GM18873 (cell line): ENCODE measurements around the gene ZBTB8B.
"Not testable (repeated sequence)": the region's sequence is repeated elsewhere in the genome, so short reads cannot be mapped to it uniquely, and the experiment has no call there.

ENCODE experiments used
- ATAC-seq: cut with Tn5 transposase; IDR thresholded peaks from one replicate; pipeline ENCODE4 v1.9.1; 2021; ENCODE audit warnings: mild to moderate bottlenecking, moderate library complexity, moderate number of reproducible peaks; ENCODE audit not compliant: unreplicated experiment, low FRiP score

The ZBTB8B gene

GRCh38 chr1:32464716-32465577 is at the start of gene ZBTB8B:
Gene ZBTB8B (plus strand): TSS chr1:32465072. CDS start chr1:32470625, 5,553 bp downstream.
- no peak for ATAC-seq

- no peak for ATAC-seq
Measured at GRCh38 chr1:32421775-32422174, 43.1 kb upstream of the ZBTB8B start.

DNA sequence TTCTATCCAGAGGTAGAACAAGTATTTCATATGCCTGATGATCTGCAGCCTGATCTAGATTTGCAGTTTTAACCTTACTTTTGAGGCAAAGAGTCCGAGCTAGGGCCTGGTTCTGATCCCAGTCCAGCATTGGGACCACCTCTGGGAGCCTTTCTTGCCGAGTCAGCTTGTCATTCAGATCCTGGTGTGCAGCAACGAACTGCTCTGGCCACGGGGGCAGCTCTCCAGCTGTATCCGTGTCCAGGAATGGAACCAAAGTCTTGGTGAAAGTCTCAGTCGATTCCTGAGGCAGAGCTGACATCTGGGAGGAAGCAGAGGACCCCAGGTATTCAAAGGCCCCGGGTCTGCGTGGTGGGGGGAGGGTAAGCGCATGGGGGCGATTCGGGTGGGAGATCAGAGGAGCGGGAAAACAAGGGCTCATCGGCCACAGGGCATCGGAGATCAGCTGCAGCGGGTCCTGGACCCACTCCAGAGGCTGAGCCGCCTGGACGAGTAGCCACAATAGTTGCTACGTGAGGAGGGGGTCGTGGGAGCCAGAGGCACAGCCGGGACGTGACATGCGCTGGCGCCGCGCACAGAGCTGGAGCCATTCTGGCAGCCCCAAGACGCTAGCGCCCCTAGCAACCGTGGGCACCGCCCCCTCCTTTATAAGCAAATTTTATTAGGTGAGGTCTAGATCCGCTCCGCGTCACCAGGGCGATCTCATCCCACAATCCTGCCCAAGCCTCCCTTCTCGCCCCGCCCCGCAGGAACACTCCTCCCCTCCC is 38.2 kb upstream of the ZBTB8B start:
- no peak for ATAC-seq

GRCh38 chr1:32427264-32427963 is 37.5 kb upstream of the ZBTB8B start:
- no peak for ATAC-seq

- ATAC-seq: no peak
Measured at GRCh38 chr1:32431736-32432400, 33.0 kb upstream of the ZBTB8B start.

DNA sequence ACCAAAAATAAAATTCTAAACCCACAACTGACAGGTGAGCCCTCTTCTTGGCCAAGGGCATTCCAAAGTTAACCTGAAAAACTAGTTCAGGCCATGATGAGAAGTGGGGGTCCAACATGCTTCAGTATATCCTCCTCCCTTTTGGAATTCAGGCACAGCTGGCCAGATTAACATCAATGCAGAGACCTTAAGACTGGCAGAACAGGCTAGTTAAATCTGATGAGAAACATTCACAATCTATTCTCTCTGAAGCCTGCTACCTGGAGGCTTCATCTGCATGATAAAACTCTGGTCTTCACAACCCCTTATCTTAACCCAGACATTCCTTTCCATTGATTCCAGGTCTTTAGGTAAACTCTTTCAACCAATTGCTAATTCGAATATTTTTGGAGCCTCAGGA is 26.7 kb upstream of the ZBTB8B start:
- no peak for ATAC-seq

DNA sequence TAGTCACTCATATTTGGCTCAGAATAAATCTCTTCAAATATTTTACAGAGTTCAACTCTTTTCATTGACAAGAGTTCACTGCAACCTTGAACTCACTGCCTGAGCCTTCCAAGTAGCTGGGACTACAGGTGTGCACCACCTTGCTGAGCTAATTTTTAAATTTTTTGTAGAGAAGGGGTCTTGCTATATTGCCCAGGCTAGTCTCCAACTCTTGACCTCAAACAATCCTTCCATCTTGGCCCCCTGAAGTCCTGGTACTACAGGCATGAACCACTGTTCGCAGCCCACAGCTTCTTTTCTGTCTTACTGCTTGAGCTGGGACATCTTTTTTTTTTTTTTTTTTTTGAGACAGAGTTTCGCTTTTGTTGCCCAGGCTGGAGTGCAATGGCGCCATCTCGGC is 26.1 kb upstream of the ZBTB8B start:
- ATAC-seq: not testable (repeated sequence)

DNA sequence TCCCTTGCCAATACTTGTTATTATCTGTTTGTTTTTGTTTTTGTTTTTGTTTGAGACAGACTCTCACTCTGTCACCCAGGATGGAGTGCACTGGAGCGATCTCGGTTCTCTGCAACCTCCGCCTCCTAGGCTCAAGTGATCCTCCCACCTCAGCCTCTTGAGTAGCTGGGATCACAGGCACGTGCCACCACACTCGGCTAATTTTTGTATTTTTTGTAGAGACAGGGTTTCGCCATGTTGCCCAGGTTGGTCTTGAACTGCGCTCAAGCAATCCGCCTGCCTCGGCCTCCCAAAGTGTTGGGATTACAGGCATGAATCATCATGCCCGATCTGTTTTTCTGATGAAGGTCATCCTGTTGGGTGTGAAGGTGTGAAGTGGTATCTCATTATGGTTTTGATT is 23.4 kb upstream of the ZBTB8B start:
- not testable (repeated sequence) for ATAC-seq

DNA sequence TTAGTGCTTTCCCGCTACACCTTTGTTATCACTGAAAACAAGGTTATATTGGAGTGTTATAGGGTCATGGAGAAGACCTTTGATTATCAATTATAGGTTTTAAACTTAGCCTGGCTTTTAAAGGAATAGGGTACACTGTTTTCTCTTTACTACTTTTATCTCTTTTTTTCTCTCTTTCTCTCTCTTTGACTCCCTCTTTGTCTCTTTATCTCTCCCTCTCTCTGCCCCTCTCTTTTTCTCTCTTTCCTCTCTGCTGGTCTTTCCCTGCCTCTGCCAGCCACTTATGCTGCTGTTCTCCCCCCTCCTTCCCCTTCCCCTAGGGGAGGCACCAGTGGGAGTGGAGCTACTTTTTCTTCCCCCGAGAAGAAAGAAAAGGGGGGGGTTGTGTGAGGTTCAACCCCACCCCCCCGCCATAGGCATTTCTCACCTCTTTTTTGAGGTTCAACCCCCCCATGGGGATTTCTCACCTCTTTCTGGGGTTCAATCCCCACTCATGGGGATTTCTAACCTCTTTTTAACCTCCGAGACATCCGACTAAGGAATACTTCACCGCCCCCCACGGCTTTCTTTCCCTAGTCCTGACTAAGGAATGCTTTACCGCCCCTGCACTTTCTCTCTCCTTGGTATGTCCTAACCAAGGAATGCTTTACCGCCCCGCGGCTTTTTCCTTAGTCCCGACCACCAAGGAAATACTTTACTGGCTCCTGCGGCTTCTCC is 17.2 kb upstream of the ZBTB8B start:
- no peak for ATAC-seq

DNA sequence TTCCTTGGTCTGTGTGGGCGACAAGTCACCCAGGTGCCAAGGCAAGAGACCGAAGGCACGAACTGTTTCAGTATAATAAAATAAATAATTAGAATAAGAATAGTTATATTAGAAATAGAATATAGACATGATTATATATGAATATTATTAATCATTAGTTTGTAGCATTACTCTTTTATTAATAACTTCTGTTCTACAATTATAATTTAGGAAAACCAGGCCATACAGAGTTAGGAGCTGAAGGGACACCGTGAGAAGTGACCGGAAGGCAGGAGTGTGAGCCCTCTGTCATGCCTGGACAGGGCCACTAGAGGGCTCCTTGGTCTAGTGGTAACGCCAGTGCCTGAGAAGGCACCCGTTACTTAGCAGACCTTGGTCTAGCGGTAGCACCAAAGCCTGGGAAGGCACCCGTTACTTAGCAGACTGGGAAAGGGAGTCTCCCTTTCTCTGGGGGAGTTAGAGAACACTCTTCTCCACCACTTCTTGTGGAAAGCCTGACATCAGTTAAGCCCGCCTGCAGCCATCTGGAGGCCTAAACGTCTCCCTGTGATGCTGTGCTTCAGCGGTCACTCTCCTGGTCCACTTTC is 16.6 kb upstream of the ZBTB8B start:
- ATAC-seq: not testable (repeated sequence)

- no peak for ATAC-seq
Measured at GRCh38 chr1:32448773-32449456, 16.0 kb upstream of the ZBTB8B start.

- ATAC-seq: not testable (repeated sequence)
Measured at GRCh38 chr1:32449457-32449831, 15.4 kb upstream of the ZBTB8B start.

- ATAC-seq: no peak
Measured at GRCh38 chr1:32454726-32455125, 10.1 kb upstream of the ZBTB8B start.

DNA sequence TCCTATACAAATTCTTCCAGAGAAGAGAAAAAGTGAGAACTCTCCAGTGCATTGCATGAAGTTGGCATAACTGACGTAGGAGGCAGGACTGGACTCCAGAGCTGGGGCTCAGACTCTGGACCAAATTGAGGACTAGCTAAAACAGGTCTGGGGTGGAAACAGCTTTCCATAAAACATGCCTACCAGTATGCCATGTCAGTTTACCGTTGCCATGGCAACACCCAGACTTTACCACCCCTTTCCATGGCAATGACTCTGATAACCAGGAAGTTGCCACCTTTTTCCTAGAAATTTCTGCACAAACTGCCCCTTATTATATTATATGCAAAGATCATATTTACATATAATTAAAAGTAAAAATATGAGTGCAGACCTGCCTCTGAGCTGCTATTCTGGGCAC is 8.9 kb upstream of the ZBTB8B start:
- ATAC-seq: no peak

- not testable (repeated sequence) for ATAC-seq
Measured at GRCh38 chr1:32458798-32459197, 6.1 kb upstream of the ZBTB8B start.

DNA sequence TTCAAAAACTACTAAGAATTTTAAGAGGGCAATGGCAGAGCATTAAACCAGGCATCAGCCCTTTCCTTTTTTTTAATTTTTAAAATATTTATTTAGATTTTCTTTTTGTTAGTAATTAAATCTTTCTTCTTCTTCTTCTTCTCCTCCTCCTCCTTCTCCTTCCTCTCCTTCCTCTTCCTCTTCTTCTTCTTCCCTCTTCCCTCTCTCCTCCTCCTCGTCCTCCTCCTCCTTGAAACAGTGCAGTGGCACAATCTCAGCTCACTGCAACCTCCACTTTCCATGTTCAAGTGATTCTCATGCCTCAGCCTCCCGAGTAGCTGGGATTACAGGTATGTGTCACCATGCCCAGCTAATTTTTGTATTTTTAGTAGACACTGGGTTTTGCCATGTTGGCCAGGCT is 1.9 kb upstream of the ZBTB8B start:
- ATAC-seq: not testable (repeated sequence)

DNA sequence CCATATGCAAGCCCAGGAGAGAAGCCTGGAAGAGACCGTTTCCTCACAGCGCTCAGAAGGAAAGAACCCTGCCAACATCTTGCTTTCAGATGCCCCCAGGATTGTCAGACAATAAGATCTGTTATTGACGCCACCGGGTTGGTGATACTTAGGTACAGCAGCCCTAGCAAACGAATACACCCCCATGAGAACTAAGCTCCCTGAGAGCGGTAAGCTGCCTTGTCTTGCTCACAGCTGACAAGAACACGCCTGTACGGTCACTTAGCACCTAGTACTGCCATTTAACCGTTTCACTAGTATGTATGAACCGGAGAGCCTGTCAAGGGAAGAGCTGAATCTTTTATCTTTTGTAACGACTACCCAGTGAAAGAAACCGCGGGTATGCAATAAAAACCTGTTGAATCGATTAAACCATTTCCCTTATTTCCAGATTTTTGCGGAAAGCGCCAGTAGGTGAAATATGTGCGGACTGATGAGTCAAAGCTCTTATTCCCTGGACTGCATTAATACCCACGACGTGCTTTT is 619 bp upstream of the ZBTB8B start:
- ATAC-seq: no peak

DNA sequence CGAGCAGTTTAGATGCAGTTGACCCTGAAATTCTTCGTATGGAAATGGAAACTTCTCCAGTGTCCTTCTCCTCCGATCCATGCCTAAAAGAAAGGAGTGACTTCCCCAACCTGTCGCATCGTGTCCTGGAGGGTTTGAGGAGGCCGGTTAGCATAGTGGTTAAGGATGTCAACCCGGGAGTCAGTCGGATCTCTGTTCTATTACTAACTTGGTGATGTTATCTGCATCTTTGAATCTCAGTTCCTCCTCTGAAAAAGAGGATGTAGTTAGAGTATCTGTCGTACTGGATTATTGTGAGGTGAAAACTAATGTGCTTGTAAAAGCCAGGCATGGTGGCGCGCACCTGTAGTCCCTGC is 684 bp downstream of the ZBTB8B start:
- ATAC-seq: no peak

DNA sequence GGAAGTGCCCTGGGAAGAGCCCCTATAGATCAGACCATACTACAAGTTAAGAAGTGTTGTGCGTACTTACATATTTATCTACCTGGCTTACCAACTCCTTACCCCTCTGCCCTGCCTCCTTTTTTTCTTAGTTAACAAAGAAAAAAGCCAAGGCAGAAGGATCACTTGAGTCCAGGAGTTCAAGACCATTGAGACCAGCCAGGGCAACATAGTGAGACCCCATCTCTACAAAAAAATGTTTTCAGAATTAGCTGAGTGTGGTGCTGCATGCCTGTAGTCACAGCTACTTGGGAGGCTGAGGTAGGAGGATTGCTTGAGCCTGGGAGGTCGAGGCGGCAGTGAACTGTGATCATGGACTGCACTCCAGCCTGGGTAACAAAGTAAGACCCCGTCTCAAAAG is 1.9 kb downstream of the ZBTB8B start:
- no peak for ATAC-seq
